ENCODE measurements around the gene FKBP2. TPM values are rescaled to one million over a fixed set of nuclear protein-coding genes. Genes with fewer than 3 reads are reported as not detected.

FKBP2 gene
- total and polyA plus RNA-seq, 5 experiments from 2014 or later, result 24.1 to 91.8 (median 84.9) TPM

DNA sequence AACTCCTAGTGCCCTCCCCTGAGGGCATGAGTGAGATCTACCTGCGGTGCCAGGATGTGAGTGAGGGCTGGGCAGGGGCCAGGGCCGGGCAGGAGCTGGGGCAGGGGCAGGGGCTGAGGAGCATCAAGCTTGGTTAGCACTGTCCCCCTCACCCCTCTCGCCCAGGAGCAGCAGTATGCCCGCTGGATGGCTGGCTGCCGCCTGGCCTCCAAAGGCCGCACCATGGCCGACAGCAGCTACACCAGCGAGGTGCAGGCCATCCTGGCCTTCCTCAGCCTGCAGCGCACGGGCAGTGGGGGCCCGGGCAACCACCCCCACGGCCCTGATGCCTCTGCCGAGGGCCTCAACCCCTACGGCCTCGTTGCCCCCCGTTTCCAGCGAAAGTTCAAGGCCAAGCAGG lies 20.6 kb upstream of the FKBP2 start:
- POLR2A ChIA-PET, result interaction anchor here (1.1 to 7.2 kb wide), 2 partner anchors 8 to 14 kb away, joined by 3 to 83 read pairs; partner anchors contain the start of gene FERMT3
- Mint-ChIP-seq H3K9me3 (no peaks in the 10 kb centered on the region), H3K27ac (peak overlapping the region in 2 of 10 donors; percentile 7 to 53), H3K36me3 (peaks cover 0 to 44% (median 0%) of the 10 kb centered on the region in 3 donors), H3K4me1 (peaks cover 9 to 20% (median 14%) of the 10 kb centered on the region in 4 donors), H3K4me3 (no peak overlapping the region), H3K27me3 (no peaks in the 10 kb centered on the region)
- no peak for ATAC-seq
- DNase-seq, result no peak

DNA sequence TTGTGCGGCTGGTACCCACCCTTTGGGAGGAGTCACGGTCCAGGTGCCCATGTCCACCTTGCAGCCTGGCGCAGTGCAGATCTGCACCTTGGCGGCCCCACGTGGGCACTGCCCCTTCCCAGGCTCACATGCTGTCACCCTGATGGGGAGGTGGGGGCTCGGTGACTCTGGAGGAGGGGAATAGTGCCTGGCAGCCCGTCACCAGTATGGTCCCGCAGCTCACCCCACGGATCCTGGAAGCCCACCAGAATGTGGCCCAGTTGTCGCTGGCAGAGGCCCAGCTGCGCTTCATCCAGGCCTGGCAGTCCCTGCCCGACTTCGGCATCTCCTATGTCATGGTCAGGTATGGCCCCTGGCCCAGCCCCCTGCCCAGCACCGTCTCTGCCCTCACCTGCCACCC lies 20.1 kb upstream of the FKBP2 start:
- H3K27me3 Mint-ChIP-seq, result no peaks in the 10 kb centered on the region
- no peak overlapping the region for H3K4me3 Mint-ChIP-seq
- POLR2A ChIA-PET, result interaction anchor here (1.1 to 7.2 kb wide), 2 partner anchors 9 to 15 kb away, joined by 3 to 83 read pairs; partner anchors contain the start of gene FERMT3
- peaks cover 0 to 40% (median 0%) of the 10 kb centered on the region in 3 donors for H3K36me3 Mint-ChIP-seq
- DNase-seq (no peak), ATAC-seq (no peak)
- H3K4me1 Mint-ChIP-seq, result peaks cover 12 to 22% (median 15%) of the 10 kb centered on the region in 4 donors
- peak overlapping the region in 1 of 10 donors; percentile 27 for H3K27ac Mint-ChIP-seq
- H3K9me3 Mint-ChIP-seq, result no peaks in the 10 kb centered on the region

DNA sequence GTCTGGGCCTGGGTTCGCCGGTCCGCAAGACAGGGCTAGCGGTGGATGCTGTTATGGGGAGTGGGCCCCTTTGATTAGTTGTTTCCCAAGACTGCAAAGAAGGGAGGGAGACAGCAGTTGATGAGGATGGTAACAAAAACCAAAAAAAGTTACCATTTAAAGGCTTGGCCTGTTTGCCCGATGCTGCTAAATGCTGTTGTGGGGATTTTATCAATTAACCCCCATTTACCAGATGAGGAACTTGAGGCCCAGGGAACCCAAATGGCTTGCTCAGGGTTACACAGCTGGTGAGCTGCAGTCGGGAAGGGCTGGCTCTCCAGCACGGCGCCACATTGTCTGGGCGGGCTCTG lies 18.3 kb upstream of the FKBP2 start:
- Mint-ChIP-seq H3K27me3 (no peaks in the 10 kb centered on the region), H3K4me1 (peaks cover 13 to 26% (median 19%) of the 10 kb centered on the region in 4 donors), H3K9me3 (no peaks in the 10 kb centered on the region), H3K27ac (no peak overlapping the region), H3K4me3 (no peak overlapping the region), H3K36me3 (peaks cover 0 to 28% (median 0%) of the 10 kb centered on the region in 3 donors)
- POLR2A ChIA-PET, result interaction anchor here (1.3 to 16.0 kb wide), 4 partner anchors 8 to 22 kb away, joined by 5 to 290 read pairs (median 54); partner anchors contain the start of genes FERMT3, FKBP2 and PPP1R14B
- DNase-seq, result no peak
- no peak for ATAC-seq

DNA sequence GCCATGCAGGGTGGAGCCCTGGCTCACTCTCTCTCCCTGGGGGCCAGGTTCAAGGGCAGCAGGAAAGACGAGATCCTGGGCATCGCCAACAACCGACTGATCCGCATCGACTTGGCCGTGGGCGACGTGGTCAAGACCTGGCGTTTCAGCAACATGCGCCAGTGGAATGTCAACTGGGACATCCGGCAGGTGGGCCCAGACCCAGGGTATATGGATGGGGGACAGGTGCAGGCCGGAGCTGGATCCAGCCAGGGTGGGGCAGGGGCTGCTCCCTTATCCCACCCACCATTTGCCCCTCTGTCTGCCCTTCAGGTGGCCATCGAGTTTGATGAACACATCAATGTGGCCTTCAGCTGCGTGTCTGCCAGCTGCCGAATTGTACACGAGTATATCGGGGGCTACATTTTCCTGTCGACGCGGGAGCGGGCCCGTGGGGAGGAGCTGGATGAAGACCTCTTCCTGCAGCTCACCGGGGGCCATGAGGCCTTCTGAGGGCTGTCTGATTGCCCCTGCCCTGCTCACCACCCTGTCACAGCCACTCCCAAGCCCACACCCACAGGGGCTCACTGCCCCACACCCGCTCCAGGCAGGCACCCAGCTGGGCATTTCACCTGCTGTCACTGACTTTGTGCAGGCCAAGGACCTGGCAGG lies 17.8 kb upstream of the FKBP2 start:
- H3K27me3 Mint-ChIP-seq, result no peaks in the 10 kb centered on the region
- ATAC-seq (no peak), DNase-seq (no peak)
- H3K36me3 Mint-ChIP-seq, result peaks cover 0 to 27% (median 0%) of the 10 kb centered on the region in 3 donors
- no peak overlapping the region for H3K4me3 Mint-ChIP-seq
- peaks cover 13 to 29% (median 23%) of the 10 kb centered on the region in 4 donors for H3K4me1 Mint-ChIP-seq
- POLR2A ChIA-PET, result interaction anchor here (1.3 to 16.0 kb wide), 6 partner anchors 9 to 28 kb away, joined by 4 to 290 read pairs (median 23); partner anchors contain the start of genes FERMT3, FKBP2, PLCB3 and PPP1R14B
- H3K9me3 Mint-ChIP-seq, result no peaks in the 10 kb centered on the region
- peak overlapping the region in 2 of 10 donors; percentile 24 to 52 for H3K27ac Mint-ChIP-seq

DNA sequence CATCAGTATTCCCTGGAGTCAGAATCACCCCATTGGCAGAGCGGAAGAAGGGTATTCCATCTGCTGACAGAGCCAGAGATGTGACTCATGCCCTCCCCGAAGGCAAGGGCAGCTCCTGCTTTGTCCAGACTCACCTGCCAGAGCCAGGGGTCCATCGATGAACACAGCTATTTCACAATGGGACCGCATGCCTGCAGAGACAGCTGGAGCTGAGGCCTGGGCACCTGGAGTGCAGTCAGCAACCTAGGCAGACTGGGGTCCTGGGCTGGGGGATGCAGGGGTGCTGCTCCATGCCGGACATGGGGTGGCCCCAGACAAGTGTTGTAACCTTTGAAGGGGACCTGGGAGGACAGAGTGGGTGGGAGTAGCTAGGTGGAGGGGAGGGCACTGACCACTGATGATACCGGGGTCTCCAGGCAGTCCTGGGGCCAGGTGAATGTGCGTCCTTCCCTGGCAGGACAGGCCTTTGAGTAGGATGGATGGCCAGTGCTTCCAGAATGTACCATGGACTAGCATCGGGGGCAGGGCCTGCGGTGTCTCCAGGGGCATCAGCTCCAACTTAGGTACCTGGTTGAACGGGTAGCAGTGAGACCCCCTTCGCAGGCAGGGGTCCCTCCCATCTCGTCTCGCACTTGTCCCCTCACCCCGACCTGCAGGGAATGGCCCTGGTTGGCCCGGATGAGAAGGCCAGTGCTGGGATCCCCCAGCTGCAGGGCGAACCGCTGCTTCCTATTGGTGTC lies 16.6 kb upstream of the FKBP2 start:
- H3K9me3 Mint-ChIP-seq, result no peaks in the 10 kb centered on the region
- H3K4me1 Mint-ChIP-seq, result peaks cover 11 to 35% (median 22%) of the 10 kb centered on the region in 4 donors
- ATAC-seq, result no peak
- peaks cover 0 to 15% (median 0%) of the 10 kb centered on the region in 3 donors for H3K36me3 Mint-ChIP-seq
- H3K27me3 Mint-ChIP-seq, result no peaks in the 10 kb centered on the region
- peak overlapping the region; percentile 22 to 95 (median 90) for H3K4me3 Mint-ChIP-seq
- peak overlapping the region in 6 of 10 donors; percentile 17 to 89 (median 50) for H3K27ac Mint-ChIP-seq
- POLR2A ChIA-PET, result interaction anchor here (0.5 to 16.0 kb wide), 9 partner anchors 8 to 93 kb away, joined by 3 to 290 read pairs (median 23); partner anchors contain the start of genes FERMT3, FKBP2, PLCB3 and PPP1R14B
- no peak for DNase-seq

DNA sequence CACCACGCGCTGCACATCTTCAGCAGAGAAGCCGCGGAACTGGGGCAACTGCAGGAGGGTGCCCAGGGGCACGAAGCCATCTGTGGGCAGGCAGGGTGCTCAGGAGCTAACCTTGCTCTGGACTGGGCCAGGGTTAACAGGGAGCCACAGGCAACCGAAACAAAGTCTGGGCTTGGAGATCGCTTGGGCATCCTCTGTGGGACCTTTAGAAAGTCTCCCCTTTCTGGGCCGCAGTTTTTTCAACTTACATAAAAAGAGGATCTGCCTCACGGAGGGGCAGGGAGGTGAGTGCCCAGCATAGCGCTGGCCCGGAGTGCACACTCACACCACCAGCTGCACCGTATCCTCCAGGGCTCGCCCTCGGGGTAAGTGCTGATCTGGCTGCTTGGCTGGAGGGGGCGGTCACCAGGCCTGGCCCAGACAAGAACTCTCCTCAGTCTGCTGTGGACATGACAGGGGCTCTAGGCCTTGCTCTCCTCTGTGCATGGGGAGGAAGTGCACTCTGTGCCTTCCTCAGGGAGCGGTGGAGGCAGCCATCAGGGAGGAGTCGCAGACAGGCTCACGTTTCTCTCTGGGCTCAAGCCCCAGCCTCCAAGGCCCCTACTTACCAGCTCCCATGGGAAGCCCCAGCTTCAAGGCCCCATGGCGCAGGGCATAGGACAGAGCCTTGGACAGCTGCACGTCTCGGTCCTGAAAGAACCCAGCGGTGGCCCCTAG lies 15.8 kb upstream of the FKBP2 start:
- POLR2A ChIA-PET, result interaction anchor here (1.1 to 16.0 kb wide), 8 partner anchors 9 to 92 kb away, joined by 3 to 290 read pairs (median 25); partner anchors contain the start of genes FERMT3, FKBP2, PLCB3 and PPP1R14B
- DNase-seq (no peak), ATAC-seq (no peak)
- H3K4me1 Mint-ChIP-seq, result peaks cover 16 to 39% (median 30%) of the 10 kb centered on the region in 4 donors
- peak overlapping the region; percentile 87 to 95 (median 90) for H3K4me3 Mint-ChIP-seq
- no peaks in the 10 kb centered on the region for H3K27me3 Mint-ChIP-seq
- no peaks in the 10 kb centered on the region for H3K9me3 Mint-ChIP-seq
- peak overlapping the region in 9 of 10 donors; percentile 69 to 96 (median 89) for H3K27ac Mint-ChIP-seq
- H3K36me3 Mint-ChIP-seq, result peaks cover 0 to 15% (median 0%) of the 10 kb centered on the region in 3 donors

DNA sequence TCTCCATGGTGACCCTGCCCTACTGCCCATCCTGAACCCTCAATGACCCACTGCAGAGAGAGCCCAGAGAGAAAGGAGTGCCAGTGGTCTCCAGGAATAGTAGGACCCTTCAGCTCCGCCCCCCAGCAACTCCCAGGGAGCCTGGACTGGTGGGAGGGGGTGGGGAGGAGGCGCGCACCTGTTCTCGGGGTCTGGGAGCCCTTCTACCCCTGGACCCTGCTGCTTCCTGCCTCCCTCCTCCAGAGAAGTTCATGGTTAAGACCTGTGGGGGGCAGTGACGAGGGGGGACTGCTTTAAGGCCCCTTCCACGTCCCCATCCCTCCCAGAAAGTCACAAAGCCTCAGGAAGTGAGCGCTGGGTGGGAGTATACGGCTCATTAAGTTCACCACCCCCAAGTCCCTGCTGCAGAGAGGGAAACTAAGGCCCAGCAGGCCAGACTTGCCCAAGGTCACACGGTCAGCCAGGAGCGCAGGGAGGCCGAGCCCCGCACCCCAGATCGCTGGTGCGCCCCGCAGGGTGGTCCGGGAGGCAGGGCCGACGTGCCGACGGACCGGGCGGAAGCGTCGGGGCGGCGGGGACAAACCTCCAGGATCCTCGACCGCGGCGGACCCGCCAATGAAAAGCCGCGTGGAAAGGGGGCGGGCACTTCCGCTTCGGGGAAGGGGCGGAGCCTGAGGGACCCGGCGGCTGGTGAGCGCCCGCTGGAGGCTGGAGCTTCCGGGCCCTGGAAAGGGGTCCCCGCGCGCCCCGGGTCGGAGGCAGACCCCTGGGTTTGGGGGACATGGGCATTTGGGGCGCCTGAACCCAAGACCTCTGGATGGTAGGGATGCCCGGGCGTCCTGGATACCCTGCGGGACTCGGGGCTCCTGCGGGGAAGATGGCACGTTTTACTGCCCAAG lies 15.0 kb upstream of the FKBP2 start, which contains the start of the genes NUDT22 and TRPT1:
NUDT22 (plus strand) TSS at position 667 of the 899 bp plus-strand sequence. CDS start 379 bp downstream, outside the sequence.
TRPT1 (minus strand) TSS at position 579 of the 899 bp plus-strand sequence; CDS start at position 253, 326 bp downstream.
- DNase-seq, result peak; percentile 80 to 93 (median 85)
- Mint-ChIP-seq H3K27ac (peak within 1 kb of the TSS; percentile 83 to 97 (median 92)), H3K4me3 (peak within 1 kb of the TSS; percentile 87 to 95 (median 90)), H3K36me3 (peaks cover 0 to 15% (median 0%) of the 10 kb centered on the region in 3 donors), H3K27me3 (no peaks in the 10 kb centered on the region), H3K4me1 (peaks cover 17 to 41% (median 33%) of the 10 kb centered on the region in 4 donors), H3K9me3 (no peaks in the 10 kb centered on the region)
- peak; percentile 69 to 71 for ATAC-seq
- POLR2A ChIA-PET, result interaction anchor here (1.2 to 16.0 kb wide), 14 partner anchors 9 to 91 kb away, joined by 3 to 290 read pairs (median 10); partner anchors contain the start of genes BAD, FERMT3, FKBP2 and GPR137

DNA sequence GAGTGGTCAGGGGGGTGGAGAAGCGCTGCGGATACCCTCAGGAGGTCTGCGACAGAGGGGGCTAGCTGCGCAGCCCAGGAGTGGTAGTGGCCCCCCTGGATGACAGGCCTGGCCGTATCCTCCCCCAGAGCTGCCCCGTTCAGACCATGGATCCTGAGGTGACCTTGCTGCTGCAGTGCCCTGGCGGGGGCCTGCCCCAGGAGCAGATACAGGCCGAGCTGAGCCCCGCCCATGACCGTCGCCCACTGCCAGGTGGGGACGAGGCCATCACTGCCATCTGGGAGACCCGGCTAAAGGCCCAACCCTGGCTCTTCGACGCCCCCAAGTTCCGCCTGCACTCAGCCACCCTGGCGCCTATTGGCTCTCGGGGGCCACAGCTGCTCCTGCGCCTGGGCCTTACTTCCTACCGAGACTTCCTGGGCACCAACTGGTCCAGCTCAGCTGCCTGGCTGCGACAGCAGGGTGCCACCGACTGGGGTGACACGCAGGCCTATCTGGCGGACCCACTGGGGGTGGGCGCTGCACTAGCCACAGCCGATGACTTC lies 14.3 kb upstream of the FKBP2 start:
- peak; percentile 29 to 43 for ATAC-seq
- H3K4me1 Mint-ChIP-seq, result peaks cover 19 to 45% (median 36%) of the 10 kb centered on the region in 4 donors

DNA sequence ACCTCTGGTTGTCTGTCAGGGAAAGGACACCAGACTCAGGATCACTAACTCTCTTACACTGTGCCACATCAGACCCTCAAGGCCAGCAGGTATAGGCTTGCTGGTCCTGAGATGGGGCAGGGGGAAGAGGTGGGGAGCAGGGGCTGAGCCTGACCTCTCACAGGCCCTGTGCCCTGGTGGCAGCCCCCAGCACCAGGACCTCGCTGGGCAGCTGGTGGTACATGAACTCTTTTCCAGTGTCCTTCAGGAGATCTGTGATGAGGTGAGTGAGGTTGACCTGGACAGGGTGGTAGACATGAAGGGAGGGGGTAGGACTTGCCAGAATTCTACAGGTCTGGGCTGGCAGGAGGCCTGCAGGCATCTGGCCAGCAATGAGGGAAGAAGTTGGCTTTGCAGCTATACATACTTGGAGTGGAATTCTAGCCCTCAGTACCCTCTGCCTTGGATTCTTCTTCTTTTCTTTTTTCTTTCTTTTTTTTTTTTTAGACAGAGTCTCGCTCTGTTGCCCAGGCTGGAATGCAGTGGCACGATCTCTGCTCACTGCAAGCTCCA lies 13.4 kb upstream of the FKBP2 start:
- POLR2A ChIA-PET, result interaction anchor here (0.6 to 16.0 kb wide), 9 partner anchors 17 to 549 kb away, joined by 3 to 290 read pairs (median 22); partner anchors contain the start of genes BAD, ESRRA, FERMT3 and FKBP2
- peaks cover 0 to 7% (median 0%) of the 10 kb centered on the region in 3 donors for H3K36me3 Mint-ChIP-seq
- no peaks in the 10 kb centered on the region for H3K27me3 Mint-ChIP-seq
- H3K4me3 Mint-ChIP-seq, result peak overlapping the region; percentile 87 to 95 (median 90)
- DNase-seq, result no peak
- no peaks in the 10 kb centered on the region for H3K9me3 Mint-ChIP-seq
- no peak for ATAC-seq
- H3K27ac Mint-ChIP-seq, result peak overlapping the region; percentile 83 to 95 (median 90)
- H3K4me1 Mint-ChIP-seq, result peaks cover 22 to 54% (median 44%) of the 10 kb centered on the region in 4 donors

More for the DNA sequence above, 14.3 kb upstream of the FKBP2 start:
- H3K4me3 Mint-ChIP-seq, result peak overlapping the region; percentile 87 to 95 (median 90)
- DNase-seq, result peak; percentile 35 to 82 (median 52)
- peaks cover 0 to 10% (median 0%) of the 10 kb centered on the region in 3 donors for H3K36me3 Mint-ChIP-seq
- no peaks in the 10 kb centered on the region for H3K9me3 Mint-ChIP-seq
- no peaks in the 10 kb centered on the region for H3K27me3 Mint-ChIP-seq
- POLR2A ChIA-PET, result interaction anchor here (1.2 to 16.0 kb wide), 14 partner anchors 9 to 91 kb away, joined by 3 to 290 read pairs (median 10); partner anchors contain the start of genes BAD, FERMT3, FKBP2 and GPR137
- H3K27ac Mint-ChIP-seq, result peak overlapping the region; percentile 83 to 95 (median 90)

DNA sequence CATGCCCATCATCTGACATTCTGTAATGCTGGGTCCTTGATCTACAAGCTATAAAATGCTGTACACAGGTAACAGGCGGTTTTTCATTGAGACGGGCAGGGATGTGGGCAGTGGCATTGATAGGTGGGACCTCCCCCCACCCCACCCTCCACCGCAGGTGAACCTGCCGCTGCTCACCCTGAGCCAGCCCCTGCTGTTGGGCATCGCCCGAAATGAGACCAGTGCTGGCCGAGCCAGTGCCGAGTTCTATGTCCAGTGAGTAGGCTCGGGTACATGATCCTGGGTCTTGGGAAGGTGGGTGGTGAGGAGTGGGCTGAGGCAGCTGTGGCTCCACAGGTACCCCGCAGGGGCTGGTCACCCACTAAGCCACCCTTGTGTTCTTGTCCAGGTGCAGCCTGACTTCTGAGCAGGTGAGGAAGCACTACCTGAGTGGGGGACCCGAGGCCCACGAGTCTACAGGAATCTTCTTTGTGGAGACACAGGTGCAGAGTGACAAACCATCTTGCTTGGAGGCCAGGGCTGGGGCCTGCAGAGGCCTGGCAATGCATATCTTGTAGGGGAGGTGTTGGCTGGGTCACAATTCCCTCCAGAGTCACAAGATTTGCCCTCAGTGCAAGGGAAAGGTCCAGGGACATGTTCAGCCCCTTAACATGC lies 11.7 kb upstream of the FKBP2 start:
- H3K4me3 Mint-ChIP-seq, result peak overlapping the region; percentile 82 to 99 (median 90)
- H3K27me3 Mint-ChIP-seq, result no peaks in the 10 kb centered on the region
- ATAC-seq, result no peak
- H3K4me1 Mint-ChIP-seq, result peaks cover 22 to 66% (median 58%) of the 10 kb centered on the region in 4 donors
- POLR2A ChIA-PET, result interaction anchor here (0.8 to 16.0 kb wide), 12 partner anchors 12 to 1389 kb away, joined by 3 to 290 read pairs (median 5); partner anchors contain the start of genes BAD, FERMT3, FKBP2 and PLCB3
- DNase-seq, result no peak
- no peaks in the 10 kb centered on the region for H3K36me3 Mint-ChIP-seq
- peak overlapping the region; percentile 75 to 97 (median 90) for H3K27ac Mint-ChIP-seq
- H3K9me3 Mint-ChIP-seq, result no peaks in the 10 kb centered on the region
